GM19438 (cell line): ENCODE data around the gene FYB2.
"Not testable (repeated sequence)": the region's sequence is repeated elsewhere in the genome, so short reads cannot be mapped to it uniquely, and the experiment has no call there.

Source experiments
- ATAC-seq: cut with Tn5 transposase; IDR thresholded peaks from one replicate; pipeline ENCODE4 v1.9.1; 2021; ENCODE audit warnings: low read depth; ENCODE audit not compliant: unreplicated experiment

Gene FYB2

DNA sequence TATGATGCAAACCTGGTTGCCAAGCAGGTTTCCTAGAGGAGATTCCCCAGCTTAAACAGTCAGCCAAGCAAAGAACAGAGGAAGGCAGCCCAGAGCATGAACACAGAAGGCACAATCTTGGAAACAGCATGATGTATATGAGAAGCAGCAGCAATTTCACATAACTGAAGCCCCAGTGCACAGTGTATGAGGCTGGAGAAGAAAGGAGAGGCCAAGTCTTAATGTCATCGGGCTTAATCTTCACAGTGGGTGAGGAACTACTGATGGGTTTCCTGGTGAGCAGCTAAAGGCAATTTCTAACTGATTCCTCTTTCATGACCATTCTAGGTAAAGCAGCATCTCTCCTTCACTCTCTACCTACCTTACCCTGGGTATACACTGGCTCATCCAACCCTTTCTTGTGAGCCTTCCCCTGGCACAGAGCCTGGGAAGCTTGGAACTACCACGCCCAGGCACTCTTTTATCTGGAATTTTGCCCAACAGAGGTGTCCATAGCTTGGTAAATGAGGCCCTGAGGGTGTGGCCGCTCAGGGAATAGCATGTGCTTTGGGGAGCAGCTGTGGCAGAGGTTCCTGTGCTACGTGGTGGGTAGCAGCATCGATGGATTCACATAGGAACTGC, 22.0 kb downstream of the FYB2 start:
- no peak for ATAC-seq

DNA sequence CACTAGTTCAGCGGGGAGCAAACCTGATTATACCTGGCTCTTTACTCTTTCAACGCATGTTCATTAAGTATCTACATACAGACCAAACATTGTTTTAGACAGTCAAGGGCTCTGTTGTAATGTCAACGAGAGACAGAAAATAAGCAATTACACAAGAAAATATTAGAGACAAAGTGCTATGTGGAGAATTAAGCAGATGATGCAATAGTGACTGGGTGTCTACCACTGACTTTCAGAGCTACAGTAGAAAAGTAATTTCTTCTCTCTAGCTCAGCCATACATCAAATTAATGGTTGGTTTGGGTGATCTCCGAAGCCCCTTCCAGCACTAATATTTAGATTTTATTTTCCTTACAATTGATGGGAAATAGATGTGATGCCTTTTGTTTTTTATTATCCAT, 23.3 kb downstream of the FYB2 start:
- ATAC-seq, result no peak

DNA sequence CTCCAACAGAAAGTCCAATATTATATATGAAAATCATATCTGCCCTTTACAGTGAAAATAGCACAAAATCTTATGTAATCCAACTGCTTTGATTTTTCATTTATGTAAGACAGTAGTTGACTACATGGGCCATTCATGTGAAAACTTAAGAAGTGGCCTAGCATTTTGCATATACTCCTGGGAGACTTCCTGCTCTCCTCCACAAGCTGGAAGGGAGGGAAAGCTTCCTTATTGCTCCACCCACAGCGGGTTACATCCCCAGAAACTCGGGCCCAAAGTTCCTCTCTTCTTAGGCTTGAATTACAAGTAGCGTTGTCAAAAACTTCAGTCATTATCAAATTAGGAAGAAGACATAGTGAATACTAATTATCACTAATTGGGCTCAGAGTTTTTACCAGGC, 29.2 kb downstream of the FYB2 start:
- no peak for ATAC-seq

DNA sequence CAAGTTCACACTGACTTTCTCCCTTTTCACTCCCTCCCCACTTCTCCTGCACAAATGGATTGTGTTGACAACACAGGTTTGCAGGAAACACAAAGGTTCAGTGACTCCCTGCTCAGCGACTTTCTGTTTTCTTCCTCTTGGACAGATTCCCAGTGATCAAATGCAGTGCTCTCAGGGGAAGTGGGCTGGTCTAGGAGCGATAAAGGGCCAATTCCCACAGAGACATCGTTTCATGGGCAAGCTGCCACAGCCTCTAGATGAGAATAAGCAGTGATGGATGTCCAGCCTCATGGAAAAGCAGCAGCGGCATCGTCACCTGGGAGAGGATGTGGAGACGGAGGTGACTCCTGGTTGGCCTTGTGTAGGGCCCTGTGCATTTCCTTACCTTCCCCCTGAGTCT, 30.6 kb downstream of the FYB2 start:
- ATAC-seq, result no peak

DNA sequence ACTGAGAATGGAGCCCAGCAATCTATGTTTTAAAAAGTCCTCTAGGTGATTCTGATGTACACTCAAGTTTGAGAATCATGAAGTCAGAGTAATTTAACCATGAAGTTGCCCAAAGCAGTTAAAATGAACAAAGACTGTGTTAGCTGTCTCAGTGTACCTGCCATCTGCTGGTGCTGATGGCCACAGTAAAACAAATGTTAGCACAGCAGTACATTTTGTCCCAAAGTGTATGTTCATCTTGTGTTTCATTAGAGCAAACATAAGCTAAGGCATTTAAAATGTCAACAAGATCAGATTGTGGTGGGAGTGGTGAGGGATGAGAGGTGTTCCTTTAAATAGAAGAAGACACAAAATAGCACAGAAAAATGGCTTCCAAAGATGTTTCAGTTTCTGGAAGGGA, 31.1 kb downstream of the FYB2 start:
- no peak for ATAC-seq

DNA sequence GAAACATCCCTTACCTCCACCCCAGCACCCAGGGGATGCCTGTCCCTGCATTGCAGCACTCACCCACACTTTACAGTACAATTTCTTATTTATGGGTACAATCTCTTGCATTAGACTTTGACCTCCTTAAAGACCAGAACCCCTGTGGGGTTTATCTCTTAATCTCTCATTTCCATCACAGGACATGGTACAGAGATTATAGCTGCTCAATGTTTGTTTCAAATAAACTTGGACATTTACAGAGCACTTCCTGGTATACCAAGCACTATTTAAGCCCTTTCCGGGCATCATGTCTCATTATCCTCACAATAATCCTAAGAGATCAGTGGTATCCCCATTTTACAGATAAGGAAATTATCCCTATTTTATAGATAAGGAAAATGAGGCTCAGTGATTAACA, 31.9 kb downstream of the FYB2 start:
- no peak for ATAC-seq

DNA sequence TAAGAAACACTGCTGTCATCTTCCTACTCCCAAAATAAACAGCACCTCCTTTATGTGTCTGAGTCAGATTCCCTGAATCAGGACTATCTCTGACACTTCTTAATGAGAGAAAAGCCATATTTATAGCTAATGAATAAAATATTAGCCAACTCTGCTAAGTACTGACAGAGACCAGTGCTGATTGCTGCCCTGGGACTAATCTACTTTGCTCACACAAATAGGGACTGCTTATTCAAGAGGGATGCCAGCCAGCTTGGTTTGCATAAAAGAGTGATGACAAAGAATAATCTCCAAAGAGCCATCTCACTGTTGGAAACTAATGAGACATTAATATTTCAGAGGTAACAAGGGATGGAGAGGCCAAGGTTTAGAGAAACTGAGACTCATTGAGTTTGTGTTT, 36.4 kb downstream of the FYB2 start:
- no peak for ATAC-seq

DNA sequence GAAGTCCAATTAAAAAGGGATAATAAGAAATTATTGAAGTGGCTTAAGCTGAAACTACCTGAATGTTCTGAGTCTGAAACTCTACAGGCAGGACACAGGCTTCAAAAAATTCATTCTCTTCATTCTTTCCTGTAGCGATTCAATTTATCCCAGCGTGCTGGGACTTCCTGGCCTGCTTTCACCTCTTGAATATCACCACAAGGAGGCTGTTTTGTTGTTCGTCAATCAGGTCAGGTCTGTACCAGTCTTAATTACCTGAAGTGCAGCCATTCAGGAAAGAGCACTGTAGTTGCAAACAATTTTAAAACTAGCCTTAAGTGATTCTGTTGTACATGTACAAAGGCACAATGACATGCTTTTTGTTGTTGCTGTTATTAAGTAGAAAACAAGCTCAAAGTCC, 38.4 kb downstream of the FYB2 start:
- no peak for ATAC-seq

DNA sequence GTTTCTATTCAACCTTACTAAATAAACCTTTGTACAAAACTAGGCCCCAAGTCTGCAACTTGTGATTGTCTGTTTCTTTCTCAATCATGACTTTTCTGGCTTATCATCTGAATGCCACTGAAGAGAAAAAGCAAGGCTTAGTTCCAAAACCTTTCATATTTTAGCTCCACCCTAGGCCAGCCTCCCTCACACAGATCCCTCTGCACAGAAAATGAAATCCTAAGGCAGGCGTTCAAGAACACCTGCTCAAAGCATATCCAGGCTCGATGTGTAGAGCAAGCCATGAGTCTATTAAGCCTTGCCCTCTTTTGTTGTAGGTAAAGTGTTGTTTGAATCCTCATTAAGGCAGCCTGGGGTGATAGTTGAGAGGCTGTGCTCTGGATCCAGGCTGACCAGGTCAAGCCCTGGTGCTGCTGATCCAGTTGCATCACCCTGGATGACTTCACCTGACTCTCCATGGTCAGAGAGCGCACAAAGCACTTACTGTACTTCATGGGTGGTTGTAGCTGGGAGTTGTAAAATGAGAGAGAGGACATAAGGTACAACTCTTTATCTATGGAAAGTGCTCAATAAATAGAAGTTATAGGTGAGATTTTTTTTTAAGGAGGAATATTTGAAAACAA, 39.0 kb downstream of the FYB2 start:
- no peak for ATAC-seq

DNA sequence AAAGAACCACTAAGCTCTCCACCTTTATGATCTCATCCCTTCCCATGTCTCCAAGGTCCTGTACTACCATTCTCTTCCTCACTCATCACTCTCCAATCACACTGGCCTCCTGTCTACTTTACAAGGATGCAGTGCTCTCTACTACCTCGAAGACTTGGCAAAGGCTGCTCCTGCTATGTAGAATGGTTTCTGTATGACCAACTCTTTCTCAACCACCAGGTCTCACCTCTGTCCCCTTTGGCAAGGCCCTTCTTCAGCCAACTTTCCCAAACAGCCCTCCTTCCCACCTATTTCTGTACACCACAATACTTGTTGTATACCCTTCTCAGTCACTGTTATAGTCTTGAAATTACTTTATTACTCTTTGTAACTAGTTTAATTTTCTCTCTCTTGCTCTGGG, 41.2 kb downstream of the FYB2 start:
- no peak for ATAC-seq

DNA sequence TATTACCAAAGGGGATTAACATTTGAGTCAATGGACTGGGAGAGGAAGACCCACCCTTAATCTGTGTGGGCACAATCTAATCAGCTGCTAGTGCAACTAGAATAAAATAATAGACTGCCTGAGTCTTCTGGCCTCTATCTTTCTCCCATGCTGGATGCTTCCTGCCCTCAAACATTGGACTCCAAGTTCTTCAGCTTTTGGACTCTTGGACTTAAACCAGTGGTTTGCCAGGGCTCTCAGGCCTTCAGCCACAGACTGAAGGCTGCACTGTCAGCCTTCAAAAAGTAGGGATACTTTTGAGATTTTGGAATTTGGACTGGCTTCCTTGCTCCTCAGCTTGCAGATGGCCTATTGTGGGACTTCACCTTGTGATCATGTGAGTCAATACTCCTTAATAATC, 44.5 kb downstream of the FYB2 start:
- ATAC-seq, result not testable (repeated sequence)

DNA sequence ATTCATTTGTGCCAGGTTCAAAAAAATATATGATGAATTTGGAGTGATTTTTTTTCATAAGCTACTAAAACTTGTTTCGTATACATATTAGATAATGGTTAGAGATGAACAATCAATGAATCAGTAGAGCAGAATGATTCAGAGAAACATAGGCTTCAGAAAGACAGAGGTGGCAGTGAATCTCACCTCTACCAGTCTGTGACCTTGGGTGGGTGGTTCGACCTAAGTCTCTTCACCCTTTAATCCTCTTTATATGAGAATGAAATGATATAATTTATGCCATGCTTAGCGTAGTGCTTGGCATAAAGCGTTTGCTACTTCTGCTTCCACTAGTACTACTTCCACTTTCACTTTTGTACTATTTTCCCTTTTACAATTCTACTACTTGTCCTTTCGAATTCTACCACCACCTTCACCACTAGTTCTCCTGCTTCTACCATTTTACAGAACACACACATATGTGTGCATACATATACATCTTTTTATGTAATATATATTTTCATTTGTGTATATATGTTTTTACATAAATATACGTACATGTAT, 45.1 kb downstream of the FYB2 start:
- no peak for ATAC-seq

DNA sequence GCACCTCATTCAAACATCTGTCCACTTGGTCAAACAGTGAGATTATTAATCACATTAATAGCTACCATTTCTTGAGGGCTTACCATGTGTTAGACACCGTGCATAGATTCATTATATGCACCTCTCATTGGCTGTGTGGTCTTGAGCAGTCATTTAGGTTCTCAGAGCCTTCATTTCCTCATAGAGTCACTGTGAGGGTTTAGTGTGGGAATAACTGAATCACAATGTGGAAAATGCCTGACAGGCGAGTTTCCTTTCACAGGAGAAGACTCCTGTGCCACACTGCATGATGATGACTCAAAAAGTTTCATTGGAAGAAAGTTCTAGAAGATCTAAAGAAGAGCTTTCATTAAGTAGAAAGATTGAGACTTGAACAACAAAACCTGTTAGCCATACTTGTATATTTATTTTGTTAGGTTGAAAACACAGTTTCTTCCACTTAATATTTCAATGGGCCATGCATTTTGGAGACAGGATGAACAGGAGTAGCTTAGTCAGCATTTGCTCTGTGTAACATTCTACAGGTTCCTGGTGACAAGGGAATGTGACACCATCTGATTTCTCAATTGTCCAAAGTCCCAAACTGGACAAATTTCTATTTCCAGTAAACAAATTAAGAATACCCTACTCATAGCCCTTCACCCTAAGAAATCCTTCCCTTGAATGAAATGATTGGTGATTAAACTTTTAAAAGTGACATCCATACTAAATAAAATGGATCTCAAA, 45.7 kb downstream of the FYB2 start:
- no peak for ATAC-seq

DNA sequence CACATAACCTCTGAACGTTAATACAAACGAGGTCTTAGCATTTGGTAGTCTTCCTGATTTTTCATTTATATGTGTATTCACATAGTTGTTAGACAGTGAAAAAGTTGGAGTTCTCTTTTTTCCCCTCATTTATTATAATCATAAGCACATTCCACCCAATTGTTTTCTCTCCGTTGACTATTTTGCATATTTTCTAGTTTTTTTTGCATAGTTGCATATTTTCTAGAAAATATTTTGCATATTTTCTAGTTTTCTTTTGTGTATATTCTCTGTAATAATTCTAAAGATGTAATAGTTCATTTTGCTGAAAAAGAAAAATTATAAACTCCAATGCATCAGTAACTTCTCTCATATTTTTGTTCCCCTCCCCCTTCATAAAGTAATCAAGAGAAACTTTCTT, 47.5 kb downstream of the FYB2 start:
- no peak for ATAC-seq

DNA sequence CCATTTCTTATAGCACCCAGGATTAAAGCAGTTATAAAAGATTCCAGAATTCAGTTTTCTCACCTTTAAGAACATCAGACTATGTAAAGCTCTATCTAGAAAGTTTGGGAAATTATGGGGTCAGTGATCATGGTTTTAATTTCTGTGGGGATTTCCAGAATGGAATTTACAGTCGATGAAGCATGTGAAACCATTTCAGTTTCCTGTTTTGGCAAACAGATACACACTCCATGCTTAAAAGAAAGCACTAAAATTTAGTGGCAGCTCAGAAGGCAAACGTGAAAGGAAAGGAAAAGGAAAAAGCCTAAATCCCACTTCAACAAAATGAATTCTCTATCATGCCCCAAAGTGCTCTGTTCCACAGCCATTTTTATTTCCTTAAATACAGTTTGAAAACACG, 60.4 kb downstream of the FYB2 start:
- no peak for ATAC-seq

DNA sequence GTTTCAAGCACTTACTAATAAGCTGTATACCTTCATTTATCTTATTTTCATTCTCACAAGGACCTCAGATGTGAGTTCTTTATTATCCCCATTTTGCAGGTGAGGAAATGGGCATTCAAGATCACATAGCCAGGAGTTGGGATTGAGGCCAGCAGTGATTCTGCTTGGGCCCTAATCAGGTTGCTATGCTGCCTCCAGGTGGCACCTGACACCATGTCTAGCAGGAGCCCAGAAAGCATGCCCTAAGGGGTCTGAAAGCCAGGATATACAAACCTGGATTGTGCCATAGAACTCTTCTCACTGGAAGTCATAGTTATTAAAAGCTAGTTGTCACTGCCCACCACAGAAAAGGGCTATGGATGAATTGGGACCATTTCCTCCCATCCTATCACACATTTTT, 61.1 kb downstream of the FYB2 start:
- no peak for ATAC-seq

DNA sequence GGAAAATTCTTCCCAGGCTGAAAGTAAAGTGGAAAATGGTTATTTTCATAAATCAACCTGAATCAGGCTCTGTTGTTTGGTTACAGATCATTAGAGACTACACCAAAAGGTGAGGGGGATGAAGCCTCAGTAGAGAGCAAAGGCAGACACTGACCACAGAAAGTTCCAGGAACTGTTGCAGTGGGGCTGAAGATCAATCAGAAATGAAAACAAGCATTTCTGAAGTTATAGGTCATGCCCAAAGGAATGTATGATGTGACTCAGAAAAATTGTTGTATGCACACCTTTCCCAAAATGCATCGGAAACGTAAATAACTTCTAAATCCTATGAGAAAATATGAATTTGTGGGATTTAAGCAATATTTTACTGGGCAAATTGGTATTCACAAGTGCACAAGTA, 63.3 kb downstream of the FYB2 start:
- ATAC-seq, result no peak

DNA sequence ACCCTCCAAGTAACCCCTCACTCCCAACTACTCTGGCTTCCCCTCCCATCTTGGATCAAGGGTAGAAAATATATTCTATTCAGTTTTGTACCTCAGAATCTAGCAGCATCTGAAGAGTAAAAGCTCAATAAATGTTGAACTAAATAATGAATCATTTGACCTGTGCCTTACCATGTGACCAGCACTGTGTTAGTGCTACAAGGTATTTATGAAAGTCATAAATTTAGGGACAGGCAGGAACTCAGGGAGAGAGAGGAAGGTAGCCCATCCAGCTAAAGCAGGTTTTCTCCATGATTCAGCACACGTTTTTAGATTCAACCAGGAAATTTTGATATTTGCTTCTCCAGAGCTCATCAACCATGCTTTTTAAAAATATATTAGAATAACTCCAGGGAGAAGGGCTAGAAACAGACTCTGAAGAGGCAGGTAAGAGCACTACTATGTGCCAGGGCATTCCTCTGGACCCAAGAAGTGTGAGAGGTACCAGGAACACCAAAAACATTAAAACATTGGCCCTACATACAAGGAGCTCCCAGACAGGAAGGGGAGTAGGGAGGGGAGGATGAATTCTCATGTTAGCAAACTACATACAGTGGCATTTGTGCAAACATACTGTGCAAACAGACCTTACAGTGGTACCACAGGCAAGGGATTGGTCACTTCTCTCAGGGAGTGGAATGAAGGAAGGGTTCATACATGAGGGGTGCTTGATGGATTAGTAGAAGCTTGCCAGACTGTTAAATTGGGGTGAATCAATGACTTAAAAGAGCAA, 64.3 kb downstream of the FYB2 start:
- no peak for ATAC-seq

DNA sequence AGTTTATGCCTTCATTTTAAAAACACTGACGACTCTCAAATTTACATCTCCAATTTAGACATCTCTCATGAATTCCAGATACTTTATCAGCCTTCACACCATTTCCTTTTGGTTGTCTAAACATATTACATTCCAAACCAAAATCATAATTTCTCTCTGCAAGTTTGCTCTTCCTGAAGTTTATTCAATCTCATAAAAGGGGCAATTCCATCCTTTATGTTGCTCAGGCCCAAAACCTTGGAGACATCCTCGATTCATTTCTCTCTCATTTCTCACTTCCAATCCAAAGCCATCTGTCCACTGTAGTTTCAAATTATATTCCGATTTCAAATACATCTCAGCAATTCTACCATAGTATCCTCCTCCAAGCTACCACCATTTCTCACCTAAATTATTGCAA, 74.0 kb downstream of the FYB2 start:
- ATAC-seq, result no peak

DNA sequence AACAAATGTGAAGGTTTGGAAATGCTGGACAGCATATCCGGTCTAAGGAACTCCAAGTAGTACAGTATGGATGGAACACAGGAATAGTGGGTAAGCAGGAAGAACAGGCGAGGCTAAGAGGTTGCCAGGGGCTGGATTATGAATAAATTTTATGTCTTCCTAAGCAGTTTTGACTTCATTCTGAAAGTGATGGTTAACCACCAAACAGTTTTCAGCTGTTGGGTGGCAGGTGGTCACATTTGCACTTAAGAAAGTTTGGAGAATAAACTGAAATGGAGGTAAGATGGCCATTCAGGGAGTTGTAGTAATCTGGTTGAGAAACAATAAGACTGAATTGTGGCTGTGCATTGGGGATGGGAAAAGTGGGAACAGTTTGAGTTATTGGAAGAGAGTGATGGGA, 90.2 kb downstream of the FYB2 start:
- ATAC-seq, result no peak

DNA sequence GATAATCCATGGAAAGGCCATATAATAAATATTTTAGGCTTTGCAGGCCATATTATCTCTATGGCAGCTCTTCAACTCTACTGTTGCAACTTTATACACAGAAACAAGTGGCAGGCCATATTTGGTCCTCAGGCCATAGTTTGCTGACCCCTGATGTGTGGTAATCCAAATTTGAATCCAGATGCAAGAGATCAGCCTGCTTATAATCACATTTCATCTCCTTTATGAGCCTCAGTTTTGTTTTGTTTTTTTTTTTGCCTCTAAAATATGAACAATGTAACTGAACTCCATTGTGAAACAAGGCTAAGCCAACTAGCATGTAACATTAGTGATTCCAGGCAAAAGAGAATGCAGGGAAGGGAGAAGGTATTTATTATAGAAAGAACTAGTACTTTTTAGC, 92.5 kb downstream of the FYB2 start:
- no peak for ATAC-seq
